ENCODE results near the gene CCDC57.

DNA sequence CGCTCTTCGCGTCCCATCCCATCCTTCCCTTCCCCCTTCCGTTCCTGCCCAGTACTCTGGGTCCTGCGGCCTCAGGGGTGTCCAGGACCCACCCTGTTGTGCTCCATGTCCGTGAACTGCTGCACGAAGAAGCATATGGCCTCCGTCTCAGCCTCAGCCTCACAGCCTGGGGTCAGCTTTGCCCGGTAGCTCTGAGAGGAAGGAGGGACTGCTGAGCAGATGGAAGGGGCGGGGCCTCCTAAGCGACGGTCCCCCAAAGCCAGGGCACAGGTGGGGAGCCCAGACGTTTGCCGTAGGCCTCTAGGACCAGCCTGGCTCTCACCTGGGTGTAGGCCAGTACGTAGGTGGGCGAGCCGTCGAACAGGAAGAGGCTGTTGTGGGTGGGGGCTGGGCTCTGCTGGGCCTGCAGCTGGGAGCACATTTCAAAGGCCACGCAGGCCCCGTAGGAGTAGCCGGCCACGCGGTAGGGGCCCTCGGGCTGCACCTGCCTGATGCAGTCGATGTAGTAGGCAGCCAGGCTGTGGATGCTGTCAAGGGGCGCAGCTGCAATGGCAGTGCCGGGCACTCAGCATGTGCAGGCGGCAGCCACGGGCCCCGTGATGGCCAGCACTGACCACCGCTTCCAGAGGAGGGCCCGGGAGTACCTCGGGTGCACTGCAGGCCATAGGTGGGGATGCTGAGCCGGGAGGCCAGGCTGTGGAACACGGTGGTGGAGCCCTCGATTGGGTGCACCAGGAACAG lies 132.4 kb downstream of the CCDC57 start:
- TF ChIP-seq, protein P1, sequence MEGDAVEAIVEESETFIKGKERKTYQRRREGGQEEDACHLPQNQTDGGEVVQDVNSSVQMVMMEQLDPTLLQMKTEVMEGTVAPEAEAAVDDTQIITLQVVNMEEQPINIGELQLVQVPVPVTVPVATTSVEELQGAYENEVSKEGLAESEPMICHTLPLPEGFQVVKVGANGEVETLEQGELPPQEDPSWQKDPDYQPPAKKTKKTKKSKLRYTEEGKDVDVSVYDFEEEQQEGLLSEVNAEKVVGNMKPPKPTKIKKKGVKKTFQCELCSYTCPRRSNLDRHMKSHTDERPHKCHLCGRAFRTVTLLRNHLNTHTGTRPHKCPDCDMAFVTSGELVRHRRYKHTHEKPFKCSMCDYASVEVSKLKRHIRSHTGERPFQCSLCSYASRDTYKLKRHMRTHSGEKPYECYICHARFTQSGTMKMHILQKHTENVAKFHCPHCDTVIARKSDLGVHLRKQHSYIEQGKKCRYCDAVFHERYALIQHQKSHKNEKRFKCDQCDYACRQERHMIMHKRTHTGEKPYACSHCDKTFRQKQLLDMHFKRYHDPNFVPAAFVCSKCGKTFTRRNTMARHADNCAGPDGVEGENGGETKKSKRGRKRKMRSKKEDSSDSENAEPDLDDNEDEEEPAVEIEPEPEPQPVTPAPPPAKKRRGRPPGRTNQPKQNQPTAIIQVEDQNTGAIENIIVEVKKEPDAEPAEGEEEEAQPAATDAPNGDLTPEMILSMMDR (IDR thresholded peaks at IDR 0.05; ENCODE audit: borderline replicate concordance, extremely low read depth, low read length, poor library complexity, severe bottlenecking), result no peak
- no peak for TF ChIP-seq EZH2 (IDR thresholded peaks at IDR 0.05; ENCODE audit: borderline replicate concordance, low read depth, low read length, severe bottlenecking)
